GM21717 (cell line): ENCODE results near the gene C20orf204.

ENCODE experiments used
- ATAC-seq: cut with Tn5 transposase; IDR thresholded peaks from one replicate; pipeline ENCODE4 v1.9.1; 2021; ENCODE audit warnings: mild to moderate bottlenecking, moderate library complexity; ENCODE audit not compliant: unreplicated experiment

The C20orf204 gene

GRCh38 chr20:64055396-64055892 lies 19.5 kb downstream of the C20orf204 start:
- no peak for ATAC-seq

- ATAC-seq = no peak
These were observed 20.1 kb downstream of the C20orf204 start for GRCh38 chr20:64055893-64056638.

- no peak for ATAC-seq
These were observed 20.6 kb downstream of the C20orf204 start for GRCh38 chr20:64056639-64056888.

GRCh38 chr20:64056889-64057627 lies 21.1 kb downstream of the C20orf204 start:
- ATAC-seq = no peak

GRCh38 chr20:64057628-64058498 lies 21.9 kb downstream of the C20orf204 start:
- no peak for ATAC-seq

GRCh38 chr20:64058536-64058935 lies 22.6 kb downstream of the C20orf204 start:
- no peak for ATAC-seq

GRCh38 chr20:64062276-64062595 lies 26.3 kb downstream of the C20orf204 start:
- no peak for ATAC-seq

GRCh38 chr20:64062596-64063388 lies 26.8 kb downstream of the C20orf204 start, which contains the start of gene TCEA2:
TSS of gene TCEA2 (plus strand) at chr20:64063198. CDS start at chr20:64063313, 115 bp downstream.
- peak; percentile 75 for ATAC-seq

GRCh38 chr20:64063389-64064144 lies 27.6 kb downstream of the C20orf204 start:
- no peak for ATAC-seq

- no peak for ATAC-seq
These were observed 28.2 kb downstream of the C20orf204 start for GRCh38 chr20:64064145-64064698.

- ATAC-seq = no peak
These were observed 29.3 kb downstream of the C20orf204 start for GRCh38 chr20:64065062-64065973.

- ATAC-seq = no peak
These were observed 30.0 kb downstream of the C20orf204 start for GRCh38 chr20:64065974-64066343.

GRCh38 chr20:64067005-64067632 lies 31.1 kb downstream of the C20orf204 start:
- no peak for ATAC-seq

- no peak for ATAC-seq
These were observed 31.8 kb downstream of the C20orf204 start for GRCh38 chr20:64067733-64068307.

GRCh38 chr20:64068386-64069208 lies 32.6 kb downstream of the C20orf204 start:
- ATAC-seq = no peak

GRCh38 chr20:64069209-64069613 lies 33.2 kb downstream of the C20orf204 start:
- ATAC-seq = no peak
